Measurements from ENCODE around the gene RERE. TPM values are rescaled to one million over a fixed set of nuclear protein-coding genes. Genes with fewer than 3 reads are reported as not detected.

Gene RERE
- total RNA-seq, 1 experiment from 2014 or later: 40.6 TPM

- no peak for TF ChIP-seq ZBTB33 (IDR thresholded peaks at IDR 0.05; ENCODE audit: extremely low read depth, insufficient replicate concordance, low read length)
- no peak for TF ChIP-seq EZH2 (IDR thresholded peaks at IDR 0.05)
- no peak for TF ChIP-seq ATF3 (IDR thresholded peaks at IDR 0.05)
- TF ChIP-seq EGR1 (IDR thresholded peaks at IDR 0.05; ENCODE audit: low read depth): no peak
- no peak for TF ChIP-seq CEBPB (IDR thresholded peaks at IDR 0.05; ENCODE audit: low read depth)
- TF ChIP-seq ELF1 (IDR thresholded peaks at IDR 0.05; ENCODE audit: borderline replicate concordance, low read depth): no peak
- no peak for TF ChIP-seq JUND (IDR thresholded peaks at IDR 0.05)
- no peak for TF ChIP-seq REST (IDR thresholded peaks at IDR 0.05; ENCODE audit: low read depth)
- no peak for TF ChIP-seq RAD21 (IDR thresholded peaks at IDR 0.05; ENCODE audit: low read depth)
- no peak for TF ChIP-seq SP1 (IDR thresholded peaks at IDR 0.05; ENCODE audit: low read depth)
- TF ChIP-seq SRF (IDR thresholded peaks at IDR 0.05; ENCODE audit: low read depth): no peak
- no peak for TF ChIP-seq SIN3A (IDR thresholded peaks at IDR 0.05; ENCODE audit: low read depth)
- TF ChIP-seq FOSL1 (IDR thresholded peaks at IDR 0.05; ENCODE audit: low read depth): no peak
- TF ChIP-seq CBX3 (IDR thresholded peaks at IDR 0.05; ENCODE audit: low read depth): no peak
- CTCF ChIA-PET: interaction anchor here (10.3 kb wide), 1 partner anchor 16 kb away, joined by 103 read pairs; no protein-coding TSS in a partner anchor
- no peak for ATAC-seq
These were observed 49.5 kb upstream of the RERE start for GRCh38 chr1:8866792-8867415.

More at GRCh38 chr1:8866792-8867415, 49.5 kb upstream of the RERE start:
- no peaks in the 10 kb centered on the region for H3K27me3 ChIP-seq (ENCODE audit: insufficient read depth, low read length)
- intact Hi-C loops (cut with micrococcal nuclease): no loop called here
- H3K27ac ChIP-seq (ENCODE audit: low read depth, low read length): no peak overlapping the region; the same call in 1 of the 2 replicates
- no peak for DNase-seq (ENCODE audit: low read depth, low spot score)
- no peak overlapping the region for H2AFZ ChIP-seq (ENCODE audit: low read depth, low read length, poor library complexity, severe bottlenecking)
- no TSS peak for BruUV-seq (replicated peaks)
- RAD21 ChIA-PET (ENCODE audit: low non-redundant PET in 1 of 2, low total read pairs in 2 of 2, uncharacterized antibody in 2 of 2, unreplicated experiment in 2 of 2): no interaction called here
- H3K36me3 ChIP-seq (ENCODE audit: control insufficient read depth in 1 of 2, insufficient read depth in 2 of 2, low read length in 2 of 2): peaks cover 95 to 96% of the 10 kb centered on the region in 2 experiments
- POLR2A ChIA-PET: interaction anchor here (1.1 kb wide), 1 partner anchor 50 kb away, joined by 4 read pairs; the partner anchor contains the start of gene RERE
- H3K4me3 ChIP-seq (replicated peaks in 1 of 2; ENCODE audit: low read depth in 1 of 2, low read length in 2 of 2): no peak overlapping the region
- H3K9ac ChIP-seq (ENCODE audit: low read length): no peak overlapping the region
- peaks cover 98% of the 10 kb centered on the region for H3K79me2 ChIP-seq (ENCODE audit: insufficient read depth, low read length)
- peaks cover 81% of the 10 kb centered on the region for H4K20me1 ChIP-seq (ENCODE audit: insufficient read depth)
- H3K4me1 ChIP-seq (ENCODE audit: control insufficient read depth in 1 of 2, insufficient read depth in 2 of 2, low read length in 2 of 2): peaks cover 0 to 43% of the 10 kb centered on the region in 2 experiments; a peak in 2 of 4 replicates
- no peaks in the 10 kb centered on the region for H3K9me2 ChIP-seq (ENCODE audit: insufficient read depth)
- no peaks in the 10 kb centered on the region for H3K9me3 ChIP-seq (ENCODE audit: control insufficient read depth in 1 of 2, insufficient read depth in 1 of 2, low read depth in 1 of 2, low read length in 2 of 2)
- no peak overlapping the region for H3K4me2 ChIP-seq (ENCODE audit: low read length)
